GM21447 (cell line): ENCODE data around the gene IL12RB2.
"Not testable (repeated sequence)": the region's sequence is repeated elsewhere in the genome, so short reads cannot be mapped to it uniquely, and the experiment has no call there.

Experiments used
- ATAC-seq: cut with Tn5 transposase; IDR thresholded peaks from one replicate; pipeline ENCODE4 v1.9.1; 2021; ENCODE audit not compliant: unreplicated experiment

IL12RB2 gene

GRCh38 chr1:67393737-67394136, 86.1 kb downstream of the IL12RB2 start:
- ATAC-seq, result no peak

DNA sequence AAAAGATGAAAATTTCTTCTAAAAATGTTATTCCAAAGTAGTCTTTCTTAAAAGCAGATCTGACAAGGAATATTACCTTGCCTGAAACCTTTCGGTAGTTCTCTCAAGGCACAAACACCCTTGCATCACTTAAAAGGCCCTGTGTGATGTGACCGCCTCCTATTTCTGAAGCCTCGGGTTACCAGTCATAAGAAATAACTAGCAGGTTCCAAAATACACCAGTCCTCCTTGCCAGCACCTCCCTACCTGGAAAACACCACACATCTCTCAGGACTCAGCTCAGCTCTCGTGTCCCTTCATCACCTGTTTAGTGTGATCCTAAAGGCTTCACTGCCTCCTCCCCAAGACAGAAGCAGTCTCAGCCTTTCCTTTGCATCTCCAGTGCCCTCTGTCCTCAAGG, 86.9 kb downstream of the IL12RB2 start:
- ATAC-seq, result no peak

- no peak for ATAC-seq
These were observed 91.7 kb downstream of the IL12RB2 start for GRCh38 chr1:67399199-67399993.

DNA sequence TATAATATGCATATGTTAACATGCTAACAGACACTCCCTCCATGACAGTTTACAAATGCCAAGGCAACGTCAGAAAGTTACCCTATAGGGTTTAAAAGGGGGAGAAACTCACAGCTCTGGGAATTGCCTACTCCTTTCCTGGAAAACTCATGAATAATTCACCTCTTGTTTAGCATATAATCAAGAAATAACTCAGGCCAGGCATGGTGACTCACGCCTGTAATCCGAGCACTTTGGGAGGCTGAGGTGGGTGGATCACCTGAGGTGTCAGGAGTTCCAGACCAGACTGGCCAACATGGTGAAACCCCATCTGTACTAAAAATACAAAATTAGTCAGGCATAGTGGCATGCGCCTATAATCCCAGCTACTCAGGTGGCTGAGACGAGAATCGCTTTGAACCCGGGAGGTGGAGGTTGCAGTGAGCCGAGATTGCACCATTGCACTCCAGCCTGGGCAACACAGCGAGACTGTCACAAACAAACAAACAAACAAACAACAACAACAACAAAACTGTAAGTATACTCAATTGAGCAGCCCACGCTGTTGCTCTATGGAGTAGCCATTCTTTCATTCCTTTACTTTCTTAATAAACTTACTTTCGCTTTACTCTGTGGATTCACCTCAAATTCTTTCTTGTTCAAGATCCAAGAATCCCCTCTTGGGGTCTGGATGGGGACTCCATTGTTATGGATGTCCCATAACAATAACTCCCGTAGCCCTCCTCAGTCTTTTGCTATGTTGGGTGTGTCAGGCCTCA, 92.5 kb downstream of the IL12RB2 start:
- ATAC-seq, result not testable (repeated sequence)

DNA sequence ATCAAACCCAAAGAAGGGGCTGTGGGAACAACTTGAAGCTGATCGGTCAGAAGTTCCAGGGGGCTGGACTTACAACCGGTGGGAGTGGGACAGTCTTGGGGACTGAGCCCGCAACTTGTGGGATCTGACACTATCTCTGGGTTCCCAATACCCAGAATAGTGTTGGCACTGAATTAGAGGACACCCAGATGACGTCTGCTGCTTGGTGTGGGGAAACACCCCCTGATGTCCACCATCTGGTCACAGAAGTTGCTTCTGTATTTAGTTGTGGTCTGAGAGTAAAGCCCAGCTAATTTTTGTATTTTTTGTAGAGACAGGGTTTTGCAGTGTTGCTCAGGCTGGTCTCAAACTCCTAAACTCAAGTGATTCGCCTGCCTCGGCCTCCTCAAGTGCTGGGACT, 93.8 kb downstream of the IL12RB2 start:
- no peak for ATAC-seq

DNA sequence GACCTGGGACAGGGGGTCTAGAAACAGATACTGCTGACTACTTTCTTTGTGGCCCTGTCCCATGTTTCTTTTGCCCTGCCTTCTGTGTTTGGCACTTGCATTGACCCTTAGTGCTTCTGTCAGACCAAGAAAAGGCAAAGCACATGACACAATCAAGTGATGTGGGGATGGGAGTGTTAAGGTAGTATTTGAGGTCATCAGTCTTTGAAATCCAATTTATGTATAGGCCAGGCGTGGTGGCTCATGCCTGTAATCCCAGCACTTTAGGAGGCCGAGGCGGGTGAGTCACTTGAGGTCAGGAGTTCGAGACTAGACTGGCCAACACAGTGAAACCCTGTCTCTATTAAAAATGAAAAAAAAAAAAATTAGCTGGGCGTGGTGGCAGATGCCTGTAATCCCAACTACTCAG, 96.5 kb downstream of the IL12RB2 start:
- no peak for ATAC-seq

DNA sequence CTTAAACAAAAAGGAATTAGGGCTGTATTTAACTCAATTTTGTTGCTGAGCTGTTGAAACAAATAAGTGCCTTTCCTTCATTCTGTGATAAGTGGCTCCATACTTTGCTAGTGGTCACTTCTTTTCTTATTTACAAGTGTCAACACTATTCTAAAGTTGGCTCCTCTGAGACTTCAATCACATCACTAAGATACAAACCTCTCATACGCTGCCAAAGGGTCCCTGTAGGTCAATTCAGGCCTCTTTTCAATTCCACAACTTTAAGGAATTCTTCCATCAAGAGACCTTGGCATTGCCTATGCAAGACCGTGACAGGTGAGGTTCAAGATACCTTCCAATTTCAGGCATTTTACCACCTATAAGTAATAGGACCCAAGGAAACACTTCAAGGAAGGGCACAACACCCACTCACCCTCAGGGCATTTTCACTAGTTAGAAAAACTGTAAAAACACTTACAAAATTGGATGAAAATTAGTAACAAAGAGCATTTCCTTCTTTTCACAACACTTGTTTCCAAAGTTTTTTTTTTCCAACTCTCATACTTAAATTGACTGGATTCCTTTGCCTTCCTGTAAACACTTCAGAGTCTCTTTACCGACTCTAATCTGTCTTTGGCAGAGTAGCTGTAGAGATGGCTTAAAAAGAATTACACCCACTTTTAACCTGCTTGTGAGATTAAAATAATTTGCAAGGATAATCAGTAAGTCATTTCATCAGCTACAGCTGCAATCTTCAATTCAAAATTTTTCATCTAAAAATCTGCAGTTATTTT, 98.0 kb downstream of the IL12RB2 start:
- ATAC-seq, result no peak

GRCh38 chr1:67407498-67407897, 99.8 kb downstream of the IL12RB2 start:
- ATAC-seq, result no peak

DNA sequence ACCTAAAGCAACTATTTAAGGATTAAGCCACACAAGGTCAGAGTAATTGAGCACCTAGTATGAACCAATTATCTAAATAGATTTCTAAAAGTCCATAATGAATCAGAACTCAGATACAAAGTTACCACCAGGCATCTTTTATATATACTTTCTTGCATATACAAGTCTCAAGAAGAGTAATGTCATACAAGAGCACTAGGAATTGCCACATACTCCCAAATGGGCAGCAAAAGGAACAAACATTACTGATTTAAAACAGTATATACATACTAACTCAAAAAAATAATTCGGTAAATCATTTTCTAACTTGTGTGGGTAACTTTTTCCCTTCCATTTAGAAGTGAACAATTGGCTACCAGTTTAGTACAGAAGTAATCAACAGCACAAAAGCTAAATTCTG, 100.5 kb downstream of the IL12RB2 start:
- ATAC-seq, result no peak

- not testable (repeated sequence) for ATAC-seq
These were observed 105.4 kb downstream of the IL12RB2 start for GRCh38 chr1:67413101-67413500.

DNA sequence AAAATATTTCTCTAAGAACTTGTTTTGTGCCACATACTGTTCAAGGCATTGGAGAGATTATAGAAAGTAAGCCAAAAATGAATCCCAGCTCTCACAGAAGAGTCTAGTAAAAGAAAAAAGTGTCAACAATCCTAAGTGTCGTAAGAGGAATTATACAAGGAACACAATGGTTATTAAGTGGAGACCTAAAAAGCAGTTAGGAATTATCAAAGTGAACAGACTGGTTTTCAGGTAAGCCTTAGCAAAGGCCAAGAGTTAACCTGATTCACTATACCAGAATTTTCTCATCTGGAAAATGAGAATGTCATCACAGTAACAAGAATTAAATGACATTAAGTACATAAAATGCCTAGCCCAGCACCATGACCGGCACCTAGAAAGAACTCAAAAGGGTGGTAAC, 106.9 kb downstream of the IL12RB2 start:
- no peak for ATAC-seq

DNA sequence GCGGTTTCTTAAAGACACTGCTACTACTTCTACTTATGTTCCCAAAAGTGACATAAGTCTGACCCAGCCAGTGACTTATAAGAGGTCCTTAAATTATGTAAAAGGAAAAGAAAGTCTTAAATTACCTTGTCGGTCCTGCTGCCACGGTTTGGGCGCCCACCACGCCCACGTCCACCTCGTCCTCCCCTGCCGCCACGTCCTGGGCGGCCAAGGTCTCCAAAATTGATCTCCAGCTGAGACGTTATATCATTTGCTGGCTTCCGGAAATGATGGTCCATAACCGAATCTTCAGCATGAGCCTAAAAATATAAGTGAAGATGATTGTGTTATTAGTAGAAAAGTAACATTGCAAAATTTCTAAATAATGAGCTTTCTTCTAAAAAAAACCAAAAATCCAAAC, 107.4 kb downstream of the IL12RB2 start:
- ATAC-seq, result no peak

- ATAC-seq, result not testable (repeated sequence)
These were observed 110.1 kb downstream of the IL12RB2 start for GRCh38 chr1:67417733-67418132.

- no peak for ATAC-seq
These were observed 111.3 kb downstream of the IL12RB2 start for GRCh38 chr1:67418839-67419586.

DNA sequence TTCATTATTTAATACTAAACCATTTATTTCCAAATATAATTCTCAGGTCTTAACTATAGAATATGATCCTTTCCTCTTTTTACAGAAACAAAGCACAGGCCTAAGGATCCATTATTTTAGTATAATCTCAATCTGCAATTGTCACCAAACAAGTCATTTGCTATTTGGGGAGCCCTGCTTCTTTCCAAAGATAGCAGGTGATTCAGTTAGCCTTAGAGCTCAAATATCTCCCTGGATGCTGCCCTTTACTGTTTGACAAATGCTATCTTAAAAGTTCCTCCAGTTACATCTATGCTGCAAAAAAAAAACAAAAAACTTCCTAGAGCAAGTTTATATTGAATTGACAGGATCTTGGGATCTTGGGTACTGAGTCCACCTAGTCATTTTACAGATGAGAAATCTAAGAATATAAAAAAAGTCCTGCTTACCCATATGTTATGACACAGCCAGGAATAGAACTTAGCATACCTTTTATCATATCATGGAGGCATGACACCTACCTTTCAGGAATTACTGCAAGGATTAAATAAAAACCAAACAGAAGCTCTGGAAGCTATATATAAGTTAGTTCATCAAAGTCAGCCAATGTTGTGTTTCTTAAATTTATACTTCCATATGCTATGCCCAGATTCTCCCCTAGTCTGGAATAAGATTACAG, 113.3 kb downstream of the IL12RB2 start:
- ATAC-seq, result no peak

DNA sequence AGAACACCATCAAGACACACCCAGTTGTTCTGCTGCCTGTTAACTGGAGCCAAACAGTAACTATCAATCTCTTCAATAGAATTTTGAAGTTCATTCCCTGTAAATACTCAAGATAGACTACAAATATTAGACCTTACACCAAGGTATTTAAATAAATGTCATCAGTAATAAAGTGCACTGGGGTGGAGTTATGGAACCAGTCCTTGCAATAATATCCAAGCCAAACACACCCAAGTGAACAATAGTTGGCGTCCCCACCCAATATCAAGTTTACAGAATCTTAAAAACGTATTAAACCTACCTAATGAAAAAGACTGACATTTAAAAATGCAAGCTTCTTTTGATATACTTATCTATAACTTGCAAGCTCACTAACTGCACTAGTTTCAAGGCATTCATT, 119.8 kb downstream of the IL12RB2 start:
- no peak for ATAC-seq

DNA sequence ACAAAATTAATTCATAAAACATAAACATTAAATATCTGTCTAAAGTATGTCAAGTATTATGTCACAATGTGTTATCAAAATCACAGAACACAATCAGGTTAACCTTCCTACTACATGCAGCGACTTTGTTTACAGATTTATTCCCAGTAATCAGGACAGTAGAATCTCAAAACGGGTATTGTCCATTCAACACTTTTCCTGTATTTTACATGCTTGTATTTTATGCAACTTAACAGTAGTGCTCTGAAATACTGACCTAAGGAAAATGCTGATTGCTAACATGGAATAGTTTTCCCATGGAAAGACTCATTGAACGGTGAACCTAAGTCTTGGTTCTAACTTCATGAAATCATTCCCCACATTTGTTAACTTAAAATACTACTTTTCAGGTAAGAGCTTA, 120.3 kb downstream of the IL12RB2 start:
- ATAC-seq, result no peak

DNA sequence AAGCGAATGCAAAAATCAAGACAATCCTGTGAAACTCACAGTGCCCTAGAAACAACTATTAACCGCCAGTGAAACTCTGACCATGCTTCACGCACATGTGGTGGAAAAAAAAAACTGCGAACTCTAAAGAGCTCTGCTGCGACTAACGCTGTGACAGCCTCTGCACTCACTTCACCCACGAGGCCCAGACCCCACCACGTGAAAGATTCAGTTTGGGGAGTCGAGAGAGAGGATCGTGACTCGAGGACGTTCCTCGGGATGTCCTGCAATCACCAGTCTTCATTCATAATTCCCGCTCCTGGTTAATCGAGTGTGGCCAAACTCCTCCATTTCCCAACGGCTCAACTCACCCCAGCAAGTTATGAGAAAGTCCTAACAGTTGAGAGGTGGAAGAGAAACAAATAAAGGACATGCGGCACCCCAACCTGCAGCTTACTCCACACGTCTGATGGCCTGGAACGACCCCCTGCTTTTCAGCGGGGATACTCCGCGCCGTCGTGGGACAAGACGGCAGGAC, 121.4 kb downstream of the IL12RB2 start:
- no peak for ATAC-seq

DNA sequence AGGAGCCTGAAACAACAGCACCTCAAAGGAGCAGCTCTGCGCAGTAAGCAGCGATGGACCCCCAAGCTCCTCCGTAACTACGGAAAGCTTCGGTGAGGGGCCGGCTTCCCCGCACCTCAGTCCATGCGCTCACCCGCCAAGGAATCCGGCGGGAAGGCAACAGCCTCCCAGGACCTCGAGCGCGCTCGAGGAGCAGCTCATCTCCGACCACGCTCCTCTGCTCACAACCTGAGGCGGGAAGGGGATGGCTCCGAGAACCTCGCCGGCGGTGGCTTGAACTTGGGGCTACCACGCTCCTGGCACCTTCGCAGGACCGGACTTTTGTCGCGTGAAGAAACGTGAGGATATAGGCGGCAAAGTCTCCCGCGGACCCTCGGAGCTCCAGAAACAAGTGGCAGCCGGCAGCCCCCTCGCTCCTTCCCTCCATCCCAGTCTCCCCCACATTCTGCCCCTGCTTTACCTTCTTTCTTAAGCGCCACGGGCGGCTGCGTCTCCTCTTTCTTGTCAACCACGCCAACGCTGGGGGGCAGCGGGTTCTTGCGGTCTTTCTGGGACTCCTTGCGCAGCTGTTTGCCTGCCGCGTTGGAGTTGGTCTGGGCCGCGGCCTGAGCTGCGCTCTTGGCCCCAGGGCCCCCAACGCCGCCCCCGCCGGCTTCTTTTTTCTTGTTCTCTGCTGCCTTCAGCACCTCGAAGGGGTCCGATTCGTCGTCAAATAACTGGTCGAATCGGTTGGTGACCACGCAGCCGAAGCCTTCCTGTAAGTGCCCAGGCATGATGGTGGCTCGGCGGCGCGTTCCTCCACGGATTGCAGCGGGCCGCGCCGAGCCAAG, 122.1 kb downstream of the IL12RB2 start:
- peak; percentile 1 for ATAC-seq
